ENCODE results near the gene PYURF. TPM values are rescaled to one million over a fixed set of nuclear protein-coding genes. Genes with fewer than 3 reads are reported as not detected.
"Not testable (repeated sequence)": the region's sequence is repeated elsewhere in the genome, so short reads cannot be mapped to it uniquely, and the experiment has no call there.

PYURF gene
- total RNA-seq, 2 experiments from 2014 or later: 25.3 to 26.8 TPM

DNA sequence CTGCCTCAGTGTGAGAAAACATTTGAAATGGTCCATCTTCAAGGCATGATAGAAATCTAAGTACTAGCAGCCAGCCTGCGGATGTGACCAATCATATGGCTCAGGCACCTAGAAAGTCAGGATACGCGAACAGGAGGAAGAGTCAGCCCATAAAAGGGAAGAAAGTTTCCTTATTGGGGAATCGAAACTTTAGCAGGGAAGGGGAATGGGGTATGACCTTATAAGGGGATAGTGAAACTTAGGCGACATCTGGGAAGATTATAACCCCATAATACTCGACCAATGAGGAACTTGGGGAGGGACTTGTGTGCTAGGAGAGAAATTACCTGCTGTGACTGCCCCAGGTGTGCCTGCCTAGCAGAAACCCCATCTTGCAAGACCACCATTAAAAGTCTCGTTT is 26.2 kb upstream of the PYURF start:
- no peaks in the 10 kb centered on the region for H3K27me3 ChIP-seq (ENCODE audit: control insufficient read depth in 1 of 2, insufficient read depth in 2 of 2, low read length in 2 of 2)
- no peaks in the 10 kb centered on the region for H3K9me3 Mint-ChIP-seq
- no peak overlapping the region for H3K27ac ChIP-seq (ENCODE audit: low read depth in 1 of 2, low read length in 2 of 2)
- no peak overlapping the region for H3K27ac Mint-ChIP-seq
- no peaks in the 10 kb centered on the region for H3K36me3 Mint-ChIP-seq (ENCODE audit: low read depth)
- no peaks in the 10 kb centered on the region for H3K4me1 Mint-ChIP-seq (ENCODE audit: low read depth)
- no peak overlapping the region for H3K4me3 Mint-ChIP-seq
- TF ChIP-seq, protein P1, sequence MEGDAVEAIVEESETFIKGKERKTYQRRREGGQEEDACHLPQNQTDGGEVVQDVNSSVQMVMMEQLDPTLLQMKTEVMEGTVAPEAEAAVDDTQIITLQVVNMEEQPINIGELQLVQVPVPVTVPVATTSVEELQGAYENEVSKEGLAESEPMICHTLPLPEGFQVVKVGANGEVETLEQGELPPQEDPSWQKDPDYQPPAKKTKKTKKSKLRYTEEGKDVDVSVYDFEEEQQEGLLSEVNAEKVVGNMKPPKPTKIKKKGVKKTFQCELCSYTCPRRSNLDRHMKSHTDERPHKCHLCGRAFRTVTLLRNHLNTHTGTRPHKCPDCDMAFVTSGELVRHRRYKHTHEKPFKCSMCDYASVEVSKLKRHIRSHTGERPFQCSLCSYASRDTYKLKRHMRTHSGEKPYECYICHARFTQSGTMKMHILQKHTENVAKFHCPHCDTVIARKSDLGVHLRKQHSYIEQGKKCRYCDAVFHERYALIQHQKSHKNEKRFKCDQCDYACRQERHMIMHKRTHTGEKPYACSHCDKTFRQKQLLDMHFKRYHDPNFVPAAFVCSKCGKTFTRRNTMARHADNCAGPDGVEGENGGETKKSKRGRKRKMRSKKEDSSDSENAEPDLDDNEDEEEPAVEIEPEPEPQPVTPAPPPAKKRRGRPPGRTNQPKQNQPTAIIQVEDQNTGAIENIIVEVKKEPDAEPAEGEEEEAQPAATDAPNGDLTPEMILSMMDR (IDR thresholded peaks at IDR 0.05): no peak
- CTCF ChIA-PET: no interaction called here
- H3K36me3 ChIP-seq (ENCODE audit: insufficient read depth, low read length): no peaks in the 10 kb centered on the region
- no peaks in the 10 kb centered on the region for H3K4me1 ChIP-seq (ENCODE audit: insufficient read depth, low read length)
- no peaks in the 10 kb centered on the region for H3K27me3 Mint-ChIP-seq
- H3K9me3 ChIP-seq (ENCODE audit: control insufficient read depth in 1 of 2, insufficient read depth in 1 of 2, low read length in 2 of 2): no peaks in the 10 kb centered on the region
- DNase-seq (no peak), ATAC-seq (ENCODE audit: poor library complexity) (no peak)
- POLR2A ChIA-PET: no interaction called here
- no peak overlapping the region for H3K4me3 ChIP-seq (ENCODE audit: low read length)
- intact Hi-C loops (cut with DNase I, micrococcal nuclease): no loop called here

DNA sequence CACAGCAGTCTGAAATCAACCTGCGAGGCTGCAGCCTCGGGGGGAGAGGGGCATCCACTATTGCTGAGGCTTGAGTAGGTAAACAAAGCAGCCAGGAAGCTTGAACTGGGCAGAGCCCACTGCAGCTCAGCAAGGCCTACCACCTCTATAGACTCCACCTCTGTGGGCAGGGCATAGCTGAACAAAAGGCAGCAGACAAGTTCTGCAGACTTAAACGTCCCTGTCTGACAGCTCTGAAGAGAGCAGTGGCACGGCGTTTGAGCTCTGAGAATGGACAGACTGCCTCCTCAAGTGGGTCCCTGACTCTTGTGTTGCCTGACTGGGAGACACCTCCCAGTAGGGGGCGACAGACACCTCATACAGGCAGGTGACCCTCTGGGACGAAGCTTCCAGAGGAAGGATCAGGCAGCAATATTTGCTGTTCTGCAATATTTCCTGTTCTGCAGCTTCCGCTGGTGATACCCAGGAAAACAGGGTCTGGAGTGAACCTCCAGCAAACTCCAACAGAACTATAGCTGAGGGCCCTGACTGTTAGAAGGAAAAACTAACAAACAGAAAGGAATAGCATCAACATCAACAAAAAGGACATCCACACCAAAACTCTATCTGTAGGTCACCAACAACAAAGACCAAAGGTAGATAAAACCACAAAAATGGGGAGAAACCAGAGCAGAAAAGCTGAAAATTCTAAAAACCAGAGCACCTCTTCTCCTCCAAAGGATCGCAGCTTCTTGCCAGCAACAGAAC is 15.9 kb upstream of the PYURF start:
- intact Hi-C loops (cut with DNase I, micrococcal nuclease): loop anchor here (1.0 to 10.0 kb wide), 4 partner anchors 53 to 483 kb away; partner anchors contain the start of gene HERC3 (in 1 of the 2)
- not testable (repeated sequence) for H3K36me3 Mint-ChIP-seq (ENCODE audit: low read depth); H3K9me3 Mint-ChIP-seq; H3K27ac ChIP-seq (ENCODE audit: low read depth in 1 of 2, low read length in 2 of 2); H3K4me3 Mint-ChIP-seq; H3K27ac Mint-ChIP-seq; H3K4me1 ChIP-seq (ENCODE audit: insufficient read depth, low read length); H3K27me3 Mint-ChIP-seq; H3K36me3 ChIP-seq (ENCODE audit: insufficient read depth, low read length); H3K4me1 Mint-ChIP-seq (ENCODE audit: low read depth); H3K4me3 ChIP-seq (ENCODE audit: low read length); H3K9me3 ChIP-seq (ENCODE audit: control insufficient read depth in 1 of 2, insufficient read depth in 1 of 2, low read length in 2 of 2); ATAC-seq (ENCODE audit: poor library complexity); H3K27me3 ChIP-seq (ENCODE audit: control insufficient read depth in 1 of 2, insufficient read depth in 2 of 2, low read length in 2 of 2)
- ChIA-PET CTCF (interaction anchor here (0.6 to 4.3 kb wide), 35 partner anchors 9 to 541 kb away, joined by 3 to 48 read pairs (median 5); partner anchors contain the start of genes HERC3 and NAP1L5), POLR2A (interaction anchor here (0.7 to 1.1 kb wide), 3 partner anchors 53 to 74 kb away, joined by 3 read pairs; partner anchors contain the start of gene HERC3)
- TF ChIP-seq, protein P1 (IDR thresholded peaks at IDR 0.05): peak; percentile 83
- DNase-seq: peak; percentile 59 to 82 (median 70)

DNA sequence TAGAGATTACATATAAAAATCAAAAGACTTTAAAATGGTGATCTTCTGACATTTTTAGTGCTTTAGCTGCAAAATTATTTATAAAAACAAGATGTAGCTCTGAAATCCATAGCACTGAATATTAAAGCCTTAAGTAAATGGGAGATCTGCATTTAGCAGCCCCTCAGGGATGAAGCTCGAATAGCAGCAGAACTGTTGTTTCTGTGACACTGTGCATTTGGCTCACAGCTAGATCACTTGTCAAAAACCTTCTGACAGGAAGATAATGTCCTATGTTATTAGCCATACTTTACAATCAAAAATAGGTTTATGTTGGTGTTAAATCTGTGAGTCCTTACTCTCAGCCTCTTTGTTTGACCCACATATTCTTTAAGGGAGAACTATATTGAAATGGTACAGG is 14.1 kb upstream of the PYURF start:
- TF ChIP-seq, protein P1 (IDR thresholded peaks at IDR 0.05): no peak
- H3K27ac Mint-ChIP-seq: no peak overlapping the region
- ChIA-PET POLR2A (no interaction called here), CTCF (interaction anchor here (4.3 kb wide), 1 partner anchor 122 kb away, joined by 48 read pairs; no protein-coding TSS in a partner anchor)
- Histone ChIP-seq H3K4me3 (ENCODE audit: low read length) (no peak overlapping the region), H3K27me3 (ENCODE audit: control insufficient read depth in 1 of 2, insufficient read depth in 2 of 2, low read length in 2 of 2) (no peaks in the 10 kb centered on the region), H3K4me1 (ENCODE audit: insufficient read depth, low read length) (peaks cover 7% of the 10 kb centered on the region), H3K36me3 (ENCODE audit: insufficient read depth, low read length) (no peaks in the 10 kb centered on the region), H3K9me3 (ENCODE audit: control insufficient read depth in 1 of 2, insufficient read depth in 1 of 2, low read length in 2 of 2) (no peaks in the 10 kb centered on the region), H3K27ac (ENCODE audit: low read depth in 1 of 2, low read length in 2 of 2) (no peak overlapping the region)
- intact Hi-C loops (cut with DNase I, micrococcal nuclease): loop anchor here (5.0 to 10.0 kb wide), 2 partner anchors 55 to 257 kb away; partner anchors contain the start of gene HERC3 (in 1 of the 2)
- no peaks in the 10 kb centered on the region for H3K9me3 Mint-ChIP-seq
- no peaks in the 10 kb centered on the region for H3K36me3 Mint-ChIP-seq (ENCODE audit: low read depth)
- H3K27me3 Mint-ChIP-seq: no peaks in the 10 kb centered on the region
- H3K4me3 Mint-ChIP-seq: no peak overlapping the region
- no peak for ATAC-seq (ENCODE audit: poor library complexity)
- peaks cover 7% of the 10 kb centered on the region for H3K4me1 Mint-ChIP-seq (ENCODE audit: low read depth)
- no peak for DNase-seq
